IMR-90 (cell line): ENCODE measurements around the gene CYB561A3. TPM values are rescaled to one million over a fixed set of nuclear protein-coding genes. Genes with fewer than 3 reads are reported as not detected.

Experiments
- ATAC-seq: fragments of 200-7000 bp; cut with Tn5 transposase; 2 replicates; pipeline ENCODE4 v1.9.1; 2020; ENCODE audit warnings: low read depth, mild to moderate bottlenecking, moderate library complexity
- BruUV-seq: library from RNA; stranded (reverse); fragments of 400-500 nt; replicated peaks from 2 replicates; lab custom pipeline; 2021; lab: Mats Ljungman, UMichigan
- CTCF ChIA-PET: fragments of 300-600 bp; formaldehyde crosslinking; extraction: SDS; loops from one replicate; lab custom pipeline; 2021; ENCODE audit warnings: antibody characterized with exemption; lab: Yijun Ruan, JAX
- POLR2A ChIA-PET: fragments of 300-600 bp; sonication (Branson Sonifier 250); formaldehyde crosslinking; loops from one replicate; lab custom pipeline; 2022; ENCODE audit warnings: antibody characterized with exemption; ENCODE audit not compliant: unreplicated experiment; lab: Charles Lee
- DNase-seq: peaks from one replicate; pipeline ENCODE4 v3.0.0; 2013
- H2AFZ ChIP-seq: replicated peaks from 2 replicates; pipeline ENCODE3; 2013; ENCODE audit warnings: low read length, mild to moderate bottlenecking; ENCODE audit not compliant: poor library complexity
- H2AK5ac ChIP-seq: 2 replicates; pipeline ENCODE4 v1.6.1; 2013; ENCODE audit warnings: low read depth, low read length, inconsistent platforms
- H2AK9ac ChIP-seq: replicated peaks from 2 replicates; pipeline ENCODE3; 2013; ENCODE audit warnings: mild to moderate bottlenecking, low read depth, low read length, moderate library complexity; ENCODE audit not compliant: poor library complexity
- H2BK120ac ChIP-seq: 2 replicates; pipeline ENCODE4 v1.6.1; 2013; ENCODE audit warnings: low read depth, low read length, inconsistent platforms
- H2BK15ac ChIP-seq: 3 replicates; pipeline ENCODE4 v1.6.1; 2013; ENCODE audit warnings: low read depth, low read length, inconsistent platforms
- H2BK20ac ChIP-seq: 2 replicates; pipeline ENCODE4 v1.6.1; 2013; ENCODE audit warnings: low read depth, mild to moderate bottlenecking, inconsistent platforms, low read length, moderate library complexity
- H2BK5ac ChIP-seq: 2 replicates; pipeline ENCODE4 v1.6.1; 2013; ENCODE audit warnings: mild to moderate bottlenecking, low read depth, low read length, inconsistent platforms; ENCODE audit not compliant: poor library complexity, severe bottlenecking
- H3K14ac ChIP-seq: replicated peaks from 2 replicates; pipeline ENCODE4 v1.6.1; 2013; ENCODE audit warnings: low read depth, low read length, inconsistent platforms
- H3K18ac ChIP-seq: 2 replicates; pipeline ENCODE4 v1.6.1; 2013; ENCODE audit warnings: low read depth, low read length, control low read depth
- H3K23ac ChIP-seq: 2 replicates; pipeline ENCODE4 v1.6.1; 2013; ENCODE audit warnings: low read depth, low read length, inconsistent platforms
- H3K27ac ChIP-seq: 2 replicates; pipeline ENCODE4 v1.5.1; 2013; ENCODE audit warnings: mild to moderate bottlenecking, control low read depth, low read length; ENCODE audit not compliant: insufficient read depth
- H3K27me3 ChIP-seq: 2 replicates; pipeline ENCODE4 v1.6.1; 2013; ENCODE audit warnings: low read length; ENCODE audit not compliant: control insufficient read depth, insufficient read depth
- H3K36me3 ChIP-seq: 2 replicates; pipeline ENCODE4 v1.6.1; 2013; ENCODE audit warnings: low read length, mixed read lengths; ENCODE audit not compliant: control insufficient read depth, insufficient read depth
- H3K4ac ChIP-seq: 2 replicates; pipeline ENCODE4 v1.6.1; 2013; ENCODE audit warnings: low read depth, low read length, inconsistent platforms
- H3K4me1 ChIP-seq: 2 replicates; pipeline ENCODE4 v1.6.1; 2013; ENCODE audit warnings: low read length, mixed read lengths; ENCODE audit not compliant: control insufficient read depth, insufficient read depth
- H3K4me2 ChIP-seq: 2 replicates; pipeline ENCODE4 v1.6.1; 2013; ENCODE audit warnings: low read depth, mild to moderate bottlenecking, control low read depth, low read length, moderate library complexity
- H3K4me3 ChIP-seq: 2 replicates; pipeline ENCODE4 v1.5.1; 2013; ENCODE audit warnings: low read depth, mild to moderate bottlenecking, control low read depth, low read length, moderate library complexity; ENCODE audit not compliant: insufficient read depth
- H3K56ac ChIP-seq: 2 replicates; pipeline ENCODE4 v1.6.1; 2013; ENCODE audit warnings: low read length, inconsistent platforms; ENCODE audit not compliant: insufficient read depth; ENCODE audit errors: extremely low read depth
- H3K79me1 ChIP-seq, 2 experiments: 2 replicates each; pipeline ENCODE4 v1.6.1; 2013; ENCODE audit warnings: low read length in 2 of 2, inconsistent platforms in 1 of 2, low read depth in 1 of 2
- H3K9ac ChIP-seq: 2 replicates; pipeline ENCODE4 v1.6.1; 2013; ENCODE audit warnings: low read depth, low read length, control low read depth
- H3K9me1 ChIP-seq: 2 replicates; pipeline ENCODE4 v1.6.1; 2013; ENCODE audit warnings: low read length, inconsistent platforms; ENCODE audit not compliant: insufficient read depth
- H3K9me3 ChIP-seq: 2 replicates; pipeline ENCODE4 v1.6.1; 2013; ENCODE audit warnings: low read length; ENCODE audit not compliant: control insufficient read depth, insufficient read depth
- H4K20me1 ChIP-seq: 2 replicates; pipeline ENCODE4 v1.6.1; 2013; ENCODE audit warnings: low read length, inconsistent platforms; ENCODE audit not compliant: insufficient read depth
- H4K5ac ChIP-seq: 2 replicates; pipeline ENCODE4 v1.6.1; 2013; ENCODE audit warnings: mild to moderate bottlenecking, low read depth, low read length, control low read depth
- H4K8ac ChIP-seq, 2 experiments: 2 replicates each; pipeline ENCODE4 v1.6.1; 2013; ENCODE audit warnings: low read depth in 2 of 2, low read length in 2 of 2, control low read depth in 1 of 2, inconsistent platforms in 1 of 2
- H4K91ac ChIP-seq: 2 replicates; pipeline ENCODE4 v1.6.1; 2013; ENCODE audit warnings: low read depth, low read length, inconsistent platforms; ENCODE audit not compliant: insufficient read depth
- BHLHE40 ChIP-seq: fragments of 150-350 bp; IDR thresholded peaks from 2 replicates; pipeline ENCODE4 v1.6.1; 2016; ENCODE audit warnings: mild to moderate bottlenecking, low read depth, low read length
- CEBPB ChIP-seq: IDR thresholded peaks from 2 replicates; pipeline ENCODE4 v1.6.1; 2012; ENCODE audit warnings: low read depth, low read length, improper control_type of control experiment
- ELK1 ChIP-seq: fragments of 150-350 bp; IDR thresholded peaks from 2 replicates; pipeline ENCODE4 v1.6.1; 2016; ENCODE audit warnings: low read depth, mild to moderate bottlenecking, low read length, moderate library complexity, borderline replicate concordance
- MAFK ChIP-seq: IDR thresholded peaks from 2 replicates; pipeline ENCODE4 v1.6.1; 2012; ENCODE audit warnings: low read depth, low read length, improper control_type of control experiment
- MAZ ChIP-seq: IDR thresholded peaks from 2 replicates; pipeline ENCODE4 v1.6.1; 2012; ENCODE audit warnings: low read depth, mild to moderate bottlenecking, low read length, improper control_type of control experiment, moderate library complexity, borderline replicate concordance
- POLR2A ChIP-seq: IDR thresholded peaks from 2 replicates; pipeline ENCODE4 v1.6.1; 2012; ENCODE audit warnings: mild to moderate bottlenecking, low read depth, low read length
- RAD21 ChIP-seq: IDR thresholded peaks from 2 replicates; pipeline ENCODE4 v1.6.1; 2012; ENCODE audit warnings: low read length, improper control_type of control experiment
- RCOR1 ChIP-seq: IDR thresholded peaks from 2 replicates; pipeline ENCODE4 v1.6.1; 2012; ENCODE audit warnings: mild to moderate bottlenecking, low read length, improper control_type of control experiment; ENCODE audit not compliant: insufficient replicate concordance
- WGBS, 2 experiments: methylation state at CpG; one replicate each; pipeline versions ENCODE4 v1.1.5 to v1.1.7; 2013; ENCODE audit warnings: missing lambda C conversion rate in 2 of 2; ENCODE audit not compliant: insufficient read length in 1 of 2; ENCODE audit errors: extremely low coverage in 2 of 2; 5-methylcytosine and 5-hydroxymethylcytosine counted together
- dilution Hi-C: fragments of 300-500 bp; cut with HindIII; formaldehyde crosslinking; loops from one replicate; pipeline ENCODE4 v1.14.3; 2018; ENCODE audit warnings: low sequenced_read_pairs; ENCODE audit not compliant: unreplicated experiment
- in situ Hi-C: fragments of 300-500 bp; cut with MboI; formaldehyde crosslinking; loops from 3 replicates; pipeline ENCODE4 v1.14.3; 2019; ENCODE audit warnings: low sequenced_read_pairs, inconsistent platforms, mixed read lengths
- intact Hi-C: fragments of 100-400 bp; cut with micrococcal nuclease; formaldehyde crosslinking; loops from 2 replicates; pipeline ENCODE4 v1.10.0; 2022
- polyA plus RNA-seq, 3 experiments: library from polyadenylated mRNA; depleted of rRNA; stranded (reverse); fragments of >200 nt; gene quantifications; 2 replicates each; pipeline ENCODE4 v1.2.3, GENCODE V29; 2012; ENCODE audit warnings: low replicate concordance in 1 of 3
- total RNA-seq: library from RNA; depleted of rRNA; stranded (reverse); fragments of >200 nt; gene quantifications from 2 replicates; pipeline ENCODE4 v1.2.3, GENCODE V29; 2012

CYB561A3 gene
- total and polyA plus RNA-seq, 2 of the 4 experiments (the other 2 are of a cell fraction) = 13.6 to 39.2 TPM

GRCh38 chr11:61380884-61381283 lies 19.2 kb upstream of the CYB561A3 start:
- Histone ChIP-seq H4K91ac (no peak overlapping the region), H3K27me3 (no peaks in the 10 kb centered on the region), H3K9me3 (no peaks in the 10 kb centered on the region), H3K4me2 (no peak overlapping the region), H4K20me1 (no peaks in the 10 kb centered on the region; the same call in 1 of the 2 replicates), H3K18ac (no peak overlapping the region), H2AK9ac (no peak overlapping the region), H3K9me1 (peaks cover 3% of the 10 kb centered on the region; the same call in 1 of the 2 replicates), H4K5ac (no peak overlapping the region), H3K4me3 (no peak overlapping the region), H3K14ac (no peak overlapping the region), H3K36me3 (no peaks in the 10 kb centered on the region), H3K4me1 (peaks cover 11% of the 10 kb centered on the region), H2BK5ac (no peak overlapping the region), H2BK120ac (no peak overlapping the region), H2AK5ac (no peak overlapping the region), H3K9ac (no peak overlapping the region), H3K56ac (no peak overlapping the region), H2AFZ (no peak overlapping the region), H3K79me1 (peaks cover 0 to 4% of the 10 kb centered on the region in 2 experiments; a peak in 2 of 4 replicates), H4K8ac (no peak overlapping the region), H3K27ac (no peak overlapping the region), H2BK15ac (no peak overlapping the region), H3K23ac (no peak overlapping the region), H2BK20ac (no peak overlapping the region), H3K4ac (no peak overlapping the region)
- 90% methylated on average over 2 of the region's 9 CpGs; no CpG with 5 or more reads in 1 of the 2 experiments for WGBS, 2 experiments
- DNase-seq (no peak), ATAC-seq (no peak)
- ChIA-PET CTCF (interaction anchor here (0.6 to 1.0 kb wide), 2 partner anchors 31 to 45 kb away, joined by 3 read pairs; no protein-coding TSS in a partner anchor), POLR2A (no interaction called here)
- no peak for TF ChIP-seq ELK1
- no peak for TF ChIP-seq POLR2A
- no peak for TF ChIP-seq MAZ
- TF ChIP-seq CEBPB = no peak
- TF ChIP-seq BHLHE40 = no peak
- no peak for TF ChIP-seq MAFK
- no peak for TF ChIP-seq RCOR1
- TF ChIP-seq RAD21 = no peak
- intact Hi-C loops = no loop called here
- no TSS peak for BruUV-seq
- dilution Hi-C loops = no loop called here
- in situ Hi-C loops = no loop called here
